Activated CD8-positive, alpha-beta memory T cell treated with anti-CD3 and anti-CD28 coated beads for 4 hours (primary cell): ENCODE data around the gene ASB2.

Source experiments
- DNase-seq, 2 donors: peaks; one replicate each; pipeline ENCODE4 v3.0.0-alpha.2; 2020; ENCODE audit warnings: low read depth in 2 of 2

The ASB2 gene

DNA sequence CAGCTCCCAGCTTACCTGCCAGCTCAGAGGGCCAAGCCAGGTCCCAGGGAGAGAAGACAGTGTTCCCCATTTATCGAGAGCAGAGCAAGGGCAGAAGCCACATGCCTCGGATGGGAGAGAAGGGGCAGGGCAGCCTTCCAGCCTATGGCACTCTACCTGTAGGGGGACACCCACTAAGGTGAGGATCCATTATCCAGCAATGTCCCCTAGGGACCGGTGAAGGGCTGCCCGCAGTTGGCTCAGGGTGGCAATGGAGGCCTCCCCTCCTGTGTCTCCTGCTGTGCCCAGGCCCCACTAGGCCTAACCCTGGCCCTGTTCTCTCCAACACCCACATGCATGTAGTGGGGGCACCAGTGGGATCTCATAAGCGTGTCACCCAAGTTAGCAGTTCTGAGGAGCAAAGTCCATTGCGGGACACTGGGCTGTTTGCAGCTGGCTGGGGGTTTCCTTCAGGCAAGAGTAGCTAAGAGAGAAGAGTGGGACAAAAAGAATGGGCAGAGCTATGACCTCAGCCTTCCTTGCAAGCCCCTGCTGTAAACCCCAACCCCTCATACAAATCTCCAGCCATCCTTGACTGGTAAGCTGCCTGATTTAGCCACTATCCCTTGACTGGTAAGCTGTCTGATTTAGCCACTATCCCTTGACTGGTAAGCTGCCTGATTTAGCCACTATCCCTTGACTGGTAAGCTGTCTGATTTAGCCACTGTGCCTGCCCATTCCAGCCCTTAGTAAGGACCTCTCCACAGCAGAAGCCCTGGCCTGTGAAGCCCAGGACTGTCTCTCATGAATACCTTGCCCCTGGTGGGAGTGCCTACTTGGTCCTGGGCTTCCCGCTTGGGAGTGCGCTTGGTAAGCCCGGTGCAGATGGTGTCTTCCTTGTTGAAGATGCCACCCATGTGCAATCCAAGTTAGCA, 5.2 kb upstream of the ASB2 start:
- no peak for DNase-seq

DNA sequence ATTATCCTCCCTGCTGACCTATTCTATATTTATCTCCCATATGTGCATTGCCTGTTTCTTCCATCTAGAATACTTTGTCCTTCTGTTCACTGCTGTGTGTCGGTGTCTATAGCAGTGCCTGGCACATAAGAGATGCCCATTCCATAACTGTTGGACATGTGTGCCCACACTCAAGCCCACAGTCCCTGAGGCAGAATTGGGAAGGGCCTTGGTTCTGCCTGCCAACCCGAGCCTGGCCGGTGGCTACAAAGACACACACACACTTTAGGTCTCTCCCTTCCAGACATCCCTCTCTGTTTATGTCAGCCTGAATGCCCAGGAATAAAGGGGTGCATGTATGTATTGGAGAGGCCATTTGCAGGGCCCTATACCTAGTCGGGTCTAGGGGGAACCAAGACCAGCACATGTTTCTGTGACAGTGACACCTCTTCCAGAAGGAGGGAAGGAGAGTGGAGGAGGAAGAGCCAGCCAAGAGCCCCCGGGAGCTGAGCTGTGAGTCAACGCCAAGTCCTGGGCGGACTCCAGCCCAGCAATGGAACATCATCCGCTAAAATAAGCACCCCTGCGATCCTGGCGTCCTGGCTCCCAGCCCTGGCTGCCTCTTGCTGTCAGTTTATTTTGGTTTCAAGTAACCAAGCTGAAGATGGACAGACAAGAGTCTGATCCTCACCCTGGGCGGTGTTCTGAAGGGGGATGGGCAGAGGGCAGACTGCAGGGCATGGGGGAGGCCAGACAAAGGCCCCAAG, 4.3 kb upstream of the ASB2 start:
- no peak for DNase-seq

DNA sequence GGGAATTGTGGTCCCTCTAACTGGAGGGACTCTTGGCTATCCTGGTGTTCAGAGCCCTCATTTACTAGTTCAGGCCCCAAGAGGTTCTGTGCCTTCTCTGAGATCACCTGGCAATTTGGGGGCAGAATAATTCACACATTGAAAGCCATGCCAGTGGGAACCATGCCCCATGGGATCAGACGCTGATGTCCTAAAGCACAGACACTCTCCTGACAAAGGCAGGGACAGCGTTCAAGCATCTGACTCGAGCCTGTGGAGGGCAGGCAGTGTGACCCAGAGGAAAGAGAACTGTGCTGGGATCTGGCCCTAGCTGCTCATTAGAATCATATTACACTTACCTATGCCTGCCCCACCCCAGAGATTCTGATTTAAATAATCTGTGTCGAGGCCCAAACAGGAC, 2.4 kb upstream of the ASB2 start:
- DNase-seq = no peak

DNA sequence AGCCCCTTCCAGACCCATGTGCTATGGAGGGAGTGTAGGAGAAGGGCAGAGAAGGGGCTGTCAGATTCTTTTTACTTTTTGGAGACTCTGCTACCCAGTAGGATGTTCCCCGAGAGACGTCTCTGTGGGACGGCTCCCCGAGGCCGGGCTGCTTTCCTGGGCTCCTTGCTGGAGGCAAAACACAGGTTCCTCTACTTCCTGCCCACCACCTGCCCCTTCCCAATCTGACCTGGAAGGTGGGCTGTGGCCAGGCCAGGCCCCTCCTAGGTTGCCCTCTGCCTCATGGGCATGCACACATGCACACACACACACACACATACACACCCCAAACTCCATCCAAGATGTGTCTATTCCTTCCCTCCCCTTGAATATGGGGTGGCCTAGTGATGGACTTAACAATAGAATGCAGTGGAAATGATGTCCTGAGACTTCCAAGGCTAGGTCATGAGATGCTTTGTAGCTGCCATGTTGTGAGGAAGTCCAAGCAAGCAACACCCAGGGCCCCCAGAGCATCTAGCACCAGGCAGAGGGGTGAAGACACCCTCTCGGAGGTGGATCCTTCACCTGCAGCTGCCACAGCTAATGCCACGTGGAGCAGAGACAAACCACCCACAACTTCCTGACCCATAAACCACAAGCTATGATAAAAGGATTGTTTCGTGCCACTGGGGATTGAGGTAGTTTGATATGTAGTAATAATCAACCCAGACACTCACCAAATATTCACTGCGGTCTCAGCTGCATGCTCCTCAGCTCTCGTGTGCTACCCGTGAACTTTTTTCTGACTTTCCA, 1.6 kb upstream of the ASB2 start:
- DNase-seq = peak; percentile 43 to 67

DNA sequence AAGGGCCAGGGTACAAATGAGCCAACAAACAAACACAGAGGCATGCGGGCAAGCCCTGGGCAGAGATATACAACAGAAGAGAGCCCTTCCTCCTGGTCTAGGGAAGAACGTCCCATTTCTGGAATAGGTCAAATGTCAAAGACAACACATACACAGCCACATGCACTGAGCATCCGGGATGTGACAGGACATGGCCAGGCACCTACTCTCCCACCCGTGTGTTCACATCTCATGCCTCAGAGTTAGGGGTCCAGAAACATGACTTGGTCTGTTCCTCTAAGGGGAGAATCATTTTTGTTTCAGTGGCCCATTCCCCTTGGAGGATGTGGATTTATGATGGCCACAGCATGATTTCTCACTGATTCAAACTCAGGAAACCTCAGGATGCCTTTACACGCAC, 801 bp upstream of the ASB2 start:
- DNase-seq = no peak

DNA sequence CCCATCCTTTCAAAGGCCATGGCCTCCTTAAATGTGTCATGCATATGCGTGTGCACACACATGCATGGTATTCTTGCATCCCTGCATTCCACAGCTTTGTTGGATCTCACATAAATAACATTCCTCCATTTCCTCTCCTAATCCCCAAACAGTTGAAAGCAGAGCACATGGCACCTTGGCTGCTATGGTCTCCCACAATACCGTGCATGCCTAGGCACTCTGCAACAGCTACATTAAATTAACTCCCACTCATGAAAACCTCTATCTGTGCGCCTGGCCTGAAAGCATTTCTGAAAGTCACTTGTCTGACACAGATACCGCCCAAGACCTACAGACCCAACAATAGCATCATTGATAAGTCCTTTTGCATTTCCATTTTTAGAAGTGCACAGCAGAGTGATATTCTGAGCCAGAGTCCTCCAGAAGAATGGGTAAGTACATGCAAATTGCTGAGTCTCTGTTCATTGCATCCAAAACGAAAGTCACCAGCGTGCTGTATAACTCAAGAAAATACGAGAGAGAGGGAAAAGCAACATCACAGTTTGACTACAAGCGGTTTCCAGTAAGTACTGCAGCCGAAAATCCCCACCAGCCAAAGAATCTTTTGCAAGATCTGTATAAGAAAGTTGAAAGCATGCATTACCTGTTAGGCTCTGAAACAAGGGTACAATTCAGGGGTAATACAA, 436 bp downstream of the ASB2 start:
- no peak for DNase-seq

DNA sequence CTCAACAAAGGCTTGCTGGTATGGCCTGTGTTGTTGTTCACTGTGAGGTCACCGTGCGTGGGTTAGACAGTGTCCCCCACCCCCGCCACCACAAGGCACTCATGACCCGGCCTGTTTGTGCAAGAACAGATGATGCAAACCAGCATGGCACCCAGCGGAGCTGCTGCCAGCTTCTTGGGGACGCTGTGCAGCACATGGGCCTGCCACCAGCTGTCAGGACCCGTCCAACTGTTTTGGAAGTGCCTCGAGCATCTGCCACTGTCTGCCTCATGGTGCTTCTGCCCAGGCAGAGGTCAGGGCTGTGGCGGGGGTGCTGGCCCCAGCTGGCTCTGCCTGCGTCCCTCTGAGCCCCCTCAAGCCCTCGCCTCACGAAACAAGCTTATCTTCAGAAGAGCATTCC, 1.5 kb downstream of the ASB2 start:
- DNase-seq = no peak

DNA sequence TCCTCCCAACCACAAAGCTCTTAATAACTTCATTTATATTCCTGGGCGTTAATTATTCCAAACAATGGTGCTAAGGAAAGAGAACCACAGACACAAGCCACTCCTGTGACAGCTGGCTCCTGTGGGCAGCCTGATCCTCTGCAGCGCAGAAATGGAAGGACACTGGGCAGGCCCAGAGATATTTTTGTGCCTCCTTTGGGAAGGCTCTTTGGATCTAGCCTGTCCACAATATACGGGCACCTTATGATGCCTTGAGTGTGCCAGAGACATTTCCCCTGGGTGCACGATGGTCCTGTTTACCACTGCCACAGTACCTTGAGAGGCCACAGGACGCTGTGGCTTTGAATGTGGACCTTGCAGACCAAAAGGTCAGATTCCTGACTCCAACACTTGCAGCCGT, 2.1 kb downstream of the ASB2 start:
- DNase-seq = no peak

DNA sequence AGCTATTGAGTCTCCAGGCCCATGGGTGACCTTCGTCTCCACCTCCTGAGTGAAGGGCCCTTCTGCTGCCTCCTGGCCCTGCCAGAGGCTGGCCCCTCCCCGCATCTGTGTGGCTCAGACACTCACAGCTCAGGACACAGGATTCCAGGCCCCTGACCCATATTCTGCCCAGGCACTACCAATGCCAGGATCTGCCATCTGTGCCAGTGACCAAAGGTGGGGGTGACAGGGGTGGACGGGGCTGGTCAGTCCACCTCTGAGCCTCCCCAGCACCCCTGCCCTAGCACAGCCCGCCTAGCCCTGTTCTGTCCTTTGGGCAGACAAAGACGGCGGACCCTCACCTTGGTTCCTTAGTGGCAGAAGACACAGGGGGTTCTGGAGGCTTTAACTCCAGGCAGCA, 2.8 kb downstream of the ASB2 start:
- DNase-seq = no peak

DNA sequence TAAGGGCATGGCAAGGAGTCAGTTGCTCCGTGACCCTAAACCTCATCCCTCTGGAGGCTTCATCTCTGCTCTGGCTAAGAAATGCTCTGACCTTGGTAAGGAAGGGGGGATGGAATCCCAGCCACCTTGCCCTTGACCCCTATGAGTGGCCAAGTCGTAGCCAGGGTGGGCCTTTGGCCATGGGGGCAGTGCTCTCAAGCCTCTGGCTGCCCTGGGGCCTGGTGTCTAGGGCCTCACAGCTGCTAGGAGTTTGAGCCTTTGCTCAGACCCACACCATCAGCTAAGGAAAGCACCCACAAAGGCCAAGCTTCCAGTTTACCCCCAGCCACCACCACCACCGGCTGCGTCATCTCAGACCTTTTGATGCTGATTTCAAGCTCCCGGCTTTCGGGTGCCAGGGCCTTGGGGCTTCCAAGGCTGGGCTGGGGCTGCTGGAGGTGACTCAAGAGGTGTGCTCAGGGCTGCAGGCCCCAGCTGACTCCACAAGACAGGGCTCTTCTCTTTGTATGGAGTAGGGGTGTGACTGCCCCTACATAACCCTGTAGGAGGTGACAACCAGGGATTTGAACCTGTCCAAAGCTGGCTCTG, 3.7 kb downstream of the ASB2 start:
- no peak for DNase-seq

DNA sequence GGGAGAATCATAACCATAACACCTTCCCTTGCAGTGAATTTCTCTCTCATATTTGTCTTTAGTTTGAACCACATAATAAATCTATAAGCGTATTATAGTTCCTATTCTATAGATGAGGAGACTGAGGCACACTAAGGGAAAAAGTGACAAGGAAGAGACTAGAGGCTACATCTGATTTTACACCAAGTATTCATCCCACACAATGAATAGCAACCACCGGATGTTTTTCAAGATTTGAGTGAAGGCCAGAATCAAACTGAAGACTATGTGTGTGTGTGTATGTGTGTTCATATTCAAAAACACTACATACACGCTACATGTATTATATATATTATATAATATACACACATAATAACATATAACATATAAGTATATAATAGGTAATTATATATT, 4.7 kb downstream of the ASB2 start:
- DNase-seq = no peak

DNA sequence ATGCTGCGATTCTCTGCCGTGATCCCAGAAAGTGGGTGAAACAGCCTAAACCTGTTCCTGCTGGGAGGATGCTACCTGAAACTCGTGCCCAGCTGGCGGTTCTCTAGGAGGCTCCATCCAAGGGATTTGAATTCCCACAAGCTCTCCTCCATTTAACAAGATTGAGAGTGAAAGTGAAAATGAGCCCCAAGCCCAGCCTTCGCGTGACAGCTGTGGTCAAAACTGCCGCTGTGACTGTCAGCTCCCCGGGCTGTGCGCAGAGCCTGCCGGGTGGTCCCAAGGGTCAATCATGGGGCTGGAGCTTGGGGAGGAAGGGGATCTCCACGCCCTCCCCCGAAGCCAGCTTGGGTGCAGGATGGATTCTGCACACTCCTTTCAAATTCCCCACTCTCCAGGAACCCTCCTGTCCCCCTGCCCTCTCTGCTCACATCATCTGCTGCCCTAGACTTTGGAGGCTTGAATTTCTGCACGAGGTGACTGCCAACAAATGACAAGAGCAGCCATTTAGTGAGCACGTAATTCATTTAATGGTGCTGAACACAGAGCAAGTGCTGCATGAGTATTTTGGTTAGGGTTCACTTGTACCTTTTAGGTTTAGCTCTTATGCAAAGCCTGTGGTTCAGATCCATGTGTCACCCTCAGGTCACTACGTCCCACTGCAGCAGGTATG, 5.3 kb downstream of the ASB2 start:
- DNase-seq = peak in 1 of 2 donors; percentile 44

DNA sequence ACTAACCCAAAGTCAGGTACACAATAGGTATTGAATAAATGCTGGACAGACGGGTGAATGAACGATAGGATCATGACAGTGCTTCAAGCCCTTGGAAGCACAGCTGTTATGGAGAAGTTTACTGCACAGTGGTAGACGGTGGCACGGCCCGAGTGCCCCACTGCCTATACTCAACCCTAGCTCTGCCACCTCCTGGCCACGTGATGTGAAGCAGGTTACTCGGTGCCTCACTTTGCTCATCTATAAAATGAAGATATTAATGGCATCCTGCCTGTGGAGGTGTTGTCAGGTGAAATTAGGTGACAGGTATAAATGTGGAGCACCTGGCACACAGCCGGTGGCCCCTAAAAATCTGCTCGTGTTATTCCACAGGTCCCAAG, 5.8 kb downstream of the ASB2 start:
- peak; percentile 47 to 58 for DNase-seq

DNA sequence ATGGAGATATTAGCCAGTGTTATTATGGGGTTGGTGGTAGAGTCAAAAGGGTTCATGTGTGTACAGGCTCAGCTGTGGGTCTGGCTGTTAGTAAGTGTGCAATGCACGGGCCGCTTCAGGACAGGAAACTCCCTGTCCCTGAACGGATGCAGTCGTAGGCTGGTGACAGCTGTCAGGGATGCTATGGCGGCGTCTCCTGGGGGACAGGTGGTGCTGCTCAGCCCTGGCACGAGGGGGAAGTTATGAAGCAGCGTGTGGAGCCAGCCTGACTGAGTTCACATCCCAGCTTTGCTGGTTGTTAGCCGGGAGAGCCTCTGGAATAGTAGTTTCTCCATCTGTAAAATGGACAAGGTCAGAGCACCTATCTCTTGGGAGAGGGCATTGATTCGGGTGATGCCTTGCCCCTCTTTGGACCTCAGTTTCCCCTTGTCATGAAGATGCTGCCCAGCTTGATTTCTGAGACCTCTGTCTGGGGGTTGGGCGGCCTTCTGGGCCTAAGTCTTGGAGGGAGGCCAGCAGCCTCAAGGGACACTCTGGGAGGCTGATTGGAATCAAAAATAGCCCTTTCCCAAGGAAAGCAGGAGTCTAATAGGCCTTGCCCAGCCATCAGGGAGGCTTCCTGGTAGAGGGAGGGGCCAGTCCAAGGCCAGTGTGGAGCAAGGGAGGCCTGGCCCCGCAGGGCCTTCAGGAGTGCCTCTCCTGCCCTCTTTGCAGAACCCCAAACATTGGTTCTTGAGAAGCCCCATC, 7.1 kb downstream of the ASB2 start:
- DNase-seq = no peak

DNA sequence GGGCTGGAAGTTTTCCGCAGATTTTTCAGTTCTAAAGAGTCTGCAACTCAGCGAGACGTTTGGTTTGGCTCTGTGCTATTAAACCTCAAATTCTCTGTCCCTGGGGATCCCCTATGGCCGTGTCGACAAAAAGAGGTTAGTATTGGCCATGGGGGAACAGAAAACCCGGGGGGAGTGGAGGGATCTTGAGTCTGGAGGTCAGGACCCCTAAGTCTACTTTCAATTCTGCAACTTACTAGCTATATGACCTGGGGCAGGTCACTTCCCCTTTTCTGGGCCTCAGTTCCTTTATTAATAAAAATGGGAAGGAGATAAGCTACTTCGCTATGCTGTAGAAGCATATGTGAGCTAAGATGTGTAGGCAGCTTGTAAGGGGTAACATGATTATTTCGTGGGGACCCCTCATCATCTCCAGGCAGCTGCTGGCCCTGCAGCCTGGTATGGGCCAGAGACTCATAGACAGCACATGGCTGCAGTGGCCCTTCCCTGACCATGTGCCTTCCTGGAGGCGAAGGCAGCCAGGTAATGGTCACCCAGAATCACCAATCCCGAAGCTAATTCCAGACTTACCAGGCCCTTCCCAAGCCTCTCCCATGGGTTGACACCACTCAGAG, 8.6 kb downstream of the ASB2 start:
- DNase-seq = no peak

DNA sequence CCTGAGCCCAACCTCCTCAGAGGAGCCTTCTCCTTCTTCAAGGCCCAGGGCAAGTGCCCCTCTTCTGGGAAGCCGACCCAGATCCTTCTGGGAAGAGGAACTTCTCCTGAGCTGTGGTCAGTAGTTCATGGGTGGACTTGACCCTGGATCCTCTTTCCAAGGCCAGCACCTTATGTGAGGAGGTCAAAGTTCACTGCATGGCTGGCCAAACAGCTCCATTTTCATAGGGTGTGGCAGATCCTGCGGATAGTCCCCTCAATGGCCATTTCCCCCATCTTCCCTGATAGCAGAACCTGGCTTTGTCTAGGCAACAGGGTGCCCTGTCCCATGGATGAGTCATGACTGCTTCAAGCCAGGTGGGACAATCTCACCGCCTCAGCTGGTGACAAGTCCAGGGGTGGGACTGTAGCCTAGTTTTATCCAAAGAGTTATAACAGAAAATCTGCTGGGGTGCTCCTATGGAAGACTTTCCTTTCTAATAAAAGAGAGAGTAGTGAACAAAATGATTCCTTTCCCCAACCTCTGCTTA, 10.4 kb downstream of the ASB2 start:
- no peak for DNase-seq

DNA sequence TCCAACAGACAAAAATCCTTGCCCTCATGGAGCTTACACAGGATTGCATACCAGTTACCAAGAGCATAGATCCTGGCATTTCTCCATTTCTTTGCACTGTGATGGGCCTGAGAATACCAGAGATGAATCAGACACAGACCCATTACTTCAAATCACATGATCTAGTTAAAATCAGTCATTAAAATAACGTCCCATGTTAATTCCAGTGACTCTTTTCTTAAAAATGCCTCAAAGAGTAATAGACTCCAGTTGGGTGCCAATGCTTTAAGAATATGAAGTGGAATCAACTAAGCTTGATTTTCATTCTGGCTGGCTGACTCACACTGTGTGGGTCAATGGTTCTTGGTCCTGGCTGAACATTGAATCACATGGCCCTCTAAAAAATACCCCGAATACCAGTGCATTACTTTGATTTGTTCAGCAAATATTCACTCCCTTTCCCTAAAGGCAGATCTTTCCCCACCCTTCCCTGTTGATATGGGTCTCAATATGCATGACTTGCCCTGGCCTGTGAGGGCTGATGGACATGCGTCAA, 11.0 kb downstream of the ASB2 start:
- no peak for DNase-seq

DNA sequence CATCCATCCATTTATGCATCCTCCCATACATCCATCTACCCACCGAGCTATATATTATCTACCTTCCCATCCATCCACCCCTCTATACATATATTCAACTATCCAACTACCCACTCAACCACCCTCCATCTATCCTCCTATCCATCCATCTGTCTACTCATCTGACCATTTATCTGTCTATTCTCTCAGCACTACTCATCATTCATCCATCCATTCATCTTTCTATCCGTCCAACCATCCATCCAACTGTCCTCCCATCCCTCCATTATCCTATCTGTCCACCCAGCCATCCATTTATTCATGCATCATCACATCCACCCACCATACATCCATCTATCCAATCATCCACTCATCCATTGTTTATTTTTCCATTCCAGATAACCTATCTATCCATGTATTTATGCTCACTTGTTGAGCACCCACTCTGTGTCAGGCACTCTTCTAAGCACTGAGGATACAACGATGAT, 11.5 kb downstream of the ASB2 start:
- no peak for DNase-seq

DNA sequence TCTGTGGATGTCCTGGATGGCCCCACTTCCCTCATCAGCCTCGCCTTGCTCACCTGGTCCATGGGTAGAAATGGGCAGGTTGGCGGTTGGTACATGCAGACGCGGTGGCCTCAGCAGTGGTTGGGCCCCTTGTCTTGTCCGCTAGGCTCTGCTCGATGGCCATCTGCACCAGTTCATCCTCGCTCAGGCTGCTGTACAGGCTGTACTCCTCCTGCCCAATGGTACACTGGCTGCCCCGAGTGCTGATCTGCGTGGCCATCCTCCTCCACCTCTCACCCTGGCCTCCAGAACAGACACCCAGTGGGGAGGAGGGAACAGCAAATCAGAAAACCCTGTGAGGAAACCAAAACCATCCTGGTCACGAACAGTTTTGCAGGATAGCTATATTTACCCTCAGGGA, 12.1 kb downstream of the ASB2 start:
- no peak for DNase-seq
